SK-N-SH treated with all-trans-retinoic acid at 6 μM for 48 hours (cell line): ENCODE data around the gene OSBPL3.

ENCODE experiments used
- ATAC-seq: fragments of 200-7000 bp; cut with Tn5 transposase; 3 replicates; pipeline ENCODE4 v1.9.1; 2020; ENCODE audit warnings: mild to moderate bottlenecking, moderate library complexity
- ARNTL ChIP-seq: fragments of 450-650 bp; formaldehyde crosslinking; IDR thresholded peaks from 2 replicates; pipeline ENCODE4 v1.5.0; 2020; ENCODE audit warnings: low read depth, mild to moderate bottlenecking, moderate library complexity, borderline replicate concordance
- BACH2 ChIP-seq: fragments of 250-450 bp; sonication (Bioruptor Pico); IDR thresholded peaks from 2 replicates; pipeline ENCODE4 v1.9.0; 2021; ENCODE audit warnings: mild to moderate bottlenecking, borderline replicate concordance
- CREB5 ChIP-seq: fragments of 250-450 bp; sonication (Bioruptor Pico); IDR thresholded peaks from 2 replicates; pipeline ENCODE4 v1.5.1; 2020; ENCODE audit warnings: low read depth, mild to moderate bottlenecking, moderate library complexity
- CSDC2 ChIP-seq: fragments of 250-450 bp; sonication (Bioruptor Pico); IDR thresholded peaks from 2 replicates; pipeline ENCODE4 v1.5.0; 2020; ENCODE audit warnings: mild to moderate bottlenecking, moderate library complexity
- GLIS3 ChIP-seq: fragments of 250-450 bp; sonication (Bioruptor Pico); IDR thresholded peaks from 2 replicates; pipeline ENCODE4 v1.5.0; 2020; ENCODE audit warnings: mild to moderate bottlenecking, moderate library complexity
- ISL1 ChIP-seq: fragments of 250-450 bp; sonication (Bioruptor Pico); IDR thresholded peaks from 2 replicates; pipeline ENCODE4 v2.1.2; 2022; ENCODE audit warnings: mild to moderate bottlenecking, moderate library complexity
- OSR1 ChIP-seq: fragments of 250-450 bp; sonication (Bioruptor Pico); IDR thresholded peaks from 2 replicates; pipeline ENCODE4 v1.8.0; 2022; ENCODE audit warnings: moderate library complexity, mild to moderate bottlenecking, inconsistent platforms
- PATZ1 ChIP-seq: fragments of 250-450 bp; sonication (Bioruptor Pico); IDR thresholded peaks from 2 replicates; pipeline ENCODE4 v1.8.0; 2020; ENCODE audit warnings: mild to moderate bottlenecking, moderate library complexity, borderline replicate concordance
- POU6F1 ChIP-seq: fragments of 250-450 bp; sonication (Bioruptor Pico); IDR thresholded peaks from 2 replicates; pipeline ENCODE4 v1.8.0; 2021; ENCODE audit warnings: low read depth, mild to moderate bottlenecking, moderate library complexity, borderline replicate concordance
- PPARA ChIP-seq: fragments of 250-450 bp; sonication (Bioruptor Pico); IDR thresholded peaks from 2 replicates; pipeline ENCODE4 v1.5.0; 2020; ENCODE audit warnings: mild to moderate bottlenecking, borderline replicate concordance
- SNAI2 ChIP-seq: fragments of 250-450 bp; sonication (Bioruptor Pico); IDR thresholded peaks from 2 replicates; pipeline ENCODE4 v1.5.0; 2020; ENCODE audit warnings: mild to moderate bottlenecking, moderate library complexity
- TCF4 ChIP-seq: fragments of 250-450 bp; sonication (Bioruptor Pico); IDR thresholded peaks from 2 replicates; pipeline ENCODE4 v1.8.0; 2021; ENCODE audit warnings: mild to moderate bottlenecking, moderate library complexity, borderline replicate concordance
- TSHZ2 ChIP-seq: fragments of 250-450 bp; sonication (Bioruptor Pico); IDR thresholded peaks from 2 replicates; pipeline ENCODE4 v1.5.0; 2020; ENCODE audit warnings: mild to moderate bottlenecking, moderate library complexity
- ZNF70 ChIP-seq: fragments of 450-650 bp; formaldehyde crosslinking; IDR thresholded peaks from 2 replicates; pipeline ENCODE4 v1.5.0; 2020; ENCODE audit warnings: mild to moderate bottlenecking, moderate library complexity
- ZNF8 ChIP-seq: fragments of 450-650 bp; formaldehyde crosslinking; IDR thresholded peaks from 2 replicates; pipeline ENCODE4 v1.5.0; 2020; ENCODE audit warnings: mild to moderate bottlenecking, moderate library complexity

The OSBPL3 gene

GRCh38 chr7:24920451-24921361 lies 59.3 kb downstream of the OSBPL3 start:
- no peak for TF ChIP-seq ZNF8 (CRISPR knock-in tag)
- no peak for ATAC-seq

GRCh38 chr7:24917510-24918239 lies 62.3 kb downstream of the OSBPL3 start:
- peak; percentile 77 for ATAC-seq

More at GRCh38 chr7:24917510-24918239, 62.3 kb downstream of the OSBPL3 start:
- TF ChIP-seq ZNF8 (CRISPR knock-in tag), result no peak
- TF ChIP-seq OSR1 (CRISPR knock-in tag), result no peak
- TF ChIP-seq ZNF70 (CRISPR knock-in tag), result no peak
- no peak for TF ChIP-seq SNAI2
- TF ChIP-seq ARNTL (CRISPR knock-in tag), result no peak
- no peak for TF ChIP-seq GLIS3
- TF ChIP-seq CSDC2 (CRISPR knock-in tag), result no peak
- no peak for TF ChIP-seq ISL1 (CRISPR knock-in tag)
- TF ChIP-seq TSHZ2, result no peak
- no peak for TF ChIP-seq PATZ1 (CRISPR knock-in tag)
- no peak for TF ChIP-seq TCF4 (CRISPR knock-in tag)
- no peak for TF ChIP-seq CREB5 (CRISPR knock-in tag)
- no peak for TF ChIP-seq BACH2 (CRISPR knock-in tag)
- no peak for TF ChIP-seq POU6F1
- TF ChIP-seq PPARA (CRISPR knock-in tag), result no peak
